WTC11 (cell line): Measurements from ENCODE around the gene DNAJB12. TPM values are rescaled to one million over a fixed set of nuclear protein-coding genes. Genes with fewer than 3 reads are reported as not detected.

Experiments used
- ATAC-seq: fragments of 200-7000 bp; cut with Tn5 transposase; 2 replicates; pipeline ENCODE4 v1.10.0; 2021; ENCODE audit warnings: mild to moderate bottlenecking, moderate library complexity
- CTCF ChIA-PET: fragments of 300-600 bp; sonication (Branson Sonifier 250); formaldehyde crosslinking; loops from one replicate; lab custom pipeline; 2021; ENCODE audit warnings: antibody characterized with exemption; lab: Charles Lee
- POLR2A ChIA-PET: fragments of 350-600 bp; sonication (Branson Sonifier 250); formaldehyde crosslinking; loops from one replicate; lab custom pipeline; 2021; ENCODE audit warnings: antibody characterized with exemption; lab: Charles Lee
- DNase-seq: peaks from one replicate; pipeline ENCODE4 v3.0.0; 2021; ENCODE audit warnings: low spot score
- H3K27ac Mint-ChIP-seq: 2 replicates; pipeline ENCODE4 v1.8.0; 2021; ENCODE audit warnings: mixed read lengths
- H3K27me3 Mint-ChIP-seq: 2 replicates; pipeline ENCODE4 v1.8.0; 2021; ENCODE audit warnings: low read depth, mild to moderate bottlenecking, moderate library complexity, mixed read lengths
- H3K36me3 Mint-ChIP-seq: 2 replicates; pipeline ENCODE4 v1.8.0; 2021; ENCODE audit warnings: mixed read lengths
- H3K4me1 Mint-ChIP-seq: 2 replicates; pipeline ENCODE4 v1.8.0; 2022; ENCODE audit warnings: mixed read lengths
- H3K4me3 Mint-ChIP-seq: 2 replicates; pipeline ENCODE4 v1.8.0; 2021; ENCODE audit warnings: mild to moderate bottlenecking, moderate library complexity, mixed read lengths
- H3K9me3 Mint-ChIP-seq: 2 replicates; pipeline ENCODE4 v1.8.0; 2021; ENCODE audit warnings: mixed read lengths
- ATF1 ChIP-seq: sonication (generic); formaldehyde crosslinking; IDR thresholded peaks from 2 replicates; pipeline ENCODE4 v1.8.1; 2023; ENCODE audit warnings: mild to moderate bottlenecking, moderate library complexity, missing genetic modification reagents
- ATF2 ChIP-seq: sonication (generic); formaldehyde crosslinking; IDR thresholded peaks from 2 replicates; pipeline ENCODE4 v1.8.1; 2022; ENCODE audit warnings: low read depth, missing genetic modification reagents, borderline replicate concordance
- ATF3 ChIP-seq: sonication (generic); formaldehyde crosslinking; conservative IDR thresholded peaks from 2 replicates; pipeline ENCODE4 v1.8.1; 2022; ENCODE audit warnings: mild to moderate bottlenecking, missing genetic modification reagents
- ATF6 ChIP-seq: sonication (generic); formaldehyde crosslinking; IDR thresholded peaks from 2 replicates; pipeline ENCODE4 v1.8.1; 2023; ENCODE audit warnings: mild to moderate bottlenecking, missing genetic modification reagents
- CBFB ChIP-seq: sonication (generic); formaldehyde crosslinking; IDR thresholded peaks from 2 replicates; pipeline ENCODE4 v1.8.1; 2022; ENCODE audit warnings: mild to moderate bottlenecking, low read depth, missing genetic modification reagents
- CREB1 ChIP-seq: sonication (generic); formaldehyde crosslinking; IDR thresholded peaks from 2 replicates; pipeline ENCODE4 v1.8.0; 2023; ENCODE audit warnings: mild to moderate bottlenecking, missing genetic modification reagents
- E2F1 ChIP-seq: sonication (generic); formaldehyde crosslinking; IDR thresholded peaks from 2 replicates; pipeline ENCODE4 v1.8.0; 2022; ENCODE audit warnings: mild to moderate bottlenecking, missing genetic modification reagents
- E2F5 ChIP-seq: sonication (generic); formaldehyde crosslinking; IDR thresholded peaks from 2 replicates; pipeline ENCODE4 v1.8.1; 2022; ENCODE audit warnings: mild to moderate bottlenecking, moderate library complexity, missing genetic modification reagents
- GABPB1 ChIP-seq: sonication (generic); formaldehyde crosslinking; IDR thresholded peaks from 2 replicates; pipeline ENCODE4 v1.8.1; 2023; ENCODE audit warnings: mild to moderate bottlenecking, missing genetic modification reagents
- GTF2I ChIP-seq: fragments of 250-450 bp; sonication (Bioruptor Pico); conservative IDR thresholded peaks from 2 replicates; pipeline ENCODE4 v1.4.0; 2021; ENCODE audit warnings: mild to moderate bottlenecking
- JAZF1 ChIP-seq: fragments of 250-450 bp; sonication (Bioruptor Pico); IDR thresholded peaks from 2 replicates; pipeline ENCODE4 v1.9.0; 2021; ENCODE audit warnings: moderate library complexity, mild to moderate bottlenecking, inconsistent platforms
- JUN ChIP-seq: sonication (generic); formaldehyde crosslinking; IDR thresholded peaks from 2 replicates; pipeline ENCODE4 v1.8.0; 2023; ENCODE audit warnings: mild to moderate bottlenecking, missing genetic modification reagents
- NFATC4 ChIP-seq: fragments of 250-450 bp; sonication (Bioruptor Pico); IDR thresholded peaks from 2 replicates; pipeline ENCODE4 v1.9.0; 2021; ENCODE audit warnings: mild to moderate bottlenecking
- NFE2L1 ChIP-seq: sonication (generic); formaldehyde crosslinking; IDR thresholded peaks from 2 replicates; pipeline ENCODE4 v1.8.1; 2023; ENCODE audit warnings: missing genetic modification reagents
- NFYB ChIP-seq: sonication (generic); formaldehyde crosslinking; conservative IDR thresholded peaks from 2 replicates; pipeline ENCODE4 v1.8.0; 2022; ENCODE audit warnings: low read depth, missing genetic modification reagents
- OVOL2 ChIP-seq: fragments of 250-450 bp; sonication (Bioruptor Pico); IDR thresholded peaks from 2 replicates; pipeline ENCODE4 v1.9.0; 2021; ENCODE audit warnings: mild to moderate bottlenecking, borderline replicate concordance
- PRRX2 ChIP-seq: fragments of 250-450 bp; sonication (Bioruptor Pico); IDR thresholded peaks from 2 replicates; pipeline ENCODE4 v1.8.0; 2021; ENCODE audit warnings: mild to moderate bottlenecking
- RORB ChIP-seq: fragments of 250-450 bp; sonication (Bioruptor Pico); IDR thresholded peaks from 2 replicates; pipeline ENCODE4 v1.9.0; 2021; ENCODE audit warnings: mild to moderate bottlenecking
- TEAD4 ChIP-seq: sonication (generic); formaldehyde crosslinking; IDR thresholded peaks from 2 replicates; pipeline ENCODE4 v1.8.0; 2022; ENCODE audit warnings: mild to moderate bottlenecking, missing genetic modification reagents
- ZMAT4 ChIP-seq: fragments of 250-450 bp; sonication (Bioruptor Pico); IDR thresholded peaks from 2 replicates; pipeline ENCODE4 v1.9.0; 2021; ENCODE audit warnings: mild to moderate bottlenecking
- ZNF138 ChIP-seq: sonication (generic); formaldehyde crosslinking; conservative IDR thresholded peaks from 2 replicates; pipeline ENCODE4 v1.8.1; 2022; ENCODE audit warnings: mild to moderate bottlenecking, moderate library complexity, missing genetic modification reagents
- ZNF232 ChIP-seq: sonication (generic); formaldehyde crosslinking; IDR thresholded peaks from 2 replicates; pipeline ENCODE4 v1.8.0; 2022; ENCODE audit warnings: mild to moderate bottlenecking, missing genetic modification reagents
- ZNF263 ChIP-seq: sonication (generic); formaldehyde crosslinking; IDR thresholded peaks from 2 replicates; pipeline ENCODE4 v1.8.1; 2022; ENCODE audit warnings: low read depth, mild to moderate bottlenecking, moderate library complexity, missing genetic modification reagents
- ZNF317 ChIP-seq: sonication (generic); formaldehyde crosslinking; IDR thresholded peaks from 2 replicates; pipeline ENCODE4 v1.8.1; 2023; ENCODE audit warnings: low read depth, mild to moderate bottlenecking, moderate library complexity, missing genetic modification reagents, borderline replicate concordance
- ZNF396 ChIP-seq: fragments of 250-450 bp; sonication (Bioruptor Pico); IDR thresholded peaks from 2 replicates; pipeline ENCODE4 v1.8.0; 2021; ENCODE audit warnings: mild to moderate bottlenecking, moderate library complexity, borderline replicate concordance
- ZNF512 ChIP-seq: sonication (generic); formaldehyde crosslinking; IDR thresholded peaks from 2 replicates; pipeline ENCODE4 v1.8.1; 2022; ENCODE audit warnings: missing genetic modification reagents, borderline replicate concordance
- total RNA-seq: library from RNA; stranded (reverse); gene quantifications from 3 replicates; pipeline ENCODE4 v1.2.3, GENCODE V29; 2021

DNAJB12 gene
- total RNA-seq, 1 experiment from 2014 or later = 21.6 TPM

- no peak for TF ChIP-seq ATF6 (CRISPR knock-in tag)
Measured at GRCh38 chr10:72370201-72370722, 15.5 kb upstream of the DNAJB12 start (continued).

GRCh38 chr10:72367301-72367960 is 12.7 kb upstream of the DNAJB12 start:
- Mint-ChIP-seq H3K4me1 (no peaks in the 10 kb centered on the region), H3K27me3 (no peaks in the 10 kb centered on the region), H3K36me3 (no peaks in the 10 kb centered on the region), H3K27ac (no peak overlapping the region), H3K4me3 (no peak overlapping the region), H3K9me3 (no peaks in the 10 kb centered on the region)
- POLR2A ChIA-PET = no interaction called here
- CTCF ChIA-PET = interaction anchor here (1.5 kb wide), 1 partner anchor 8 kb away, joined by 4 read pairs; no protein-coding TSS in a partner anchor
- TF ChIP-seq ZNF138 (CRISPR knock-in tag) = no peak
- no peak for TF ChIP-seq CREB1
- TF ChIP-seq E2F5 (CRISPR knock-in tag) = no peak
- no peak for TF ChIP-seq JAZF1
- no peak for TF ChIP-seq ZNF263 (CRISPR knock-in tag)
- no peak for TF ChIP-seq E2F1 (CRISPR knock-in tag)
- TF ChIP-seq OVOL2 (CRISPR knock-in tag) = no peak
- TF ChIP-seq ZNF396 (CRISPR knock-in tag) = no peak
- no peak for TF ChIP-seq NFATC4
- TF ChIP-seq ATF3 (CRISPR knock-in tag) = no peak
- no peak for TF ChIP-seq ATF1 (CRISPR knock-in tag)
- TF ChIP-seq RORB (CRISPR knock-in tag) = no peak
- TF ChIP-seq ZNF317 = no peak
- TF ChIP-seq PRRX2 (CRISPR knock-in tag) = no peak
- no peak for TF ChIP-seq CBFB (CRISPR knock-in tag)
- no peak for TF ChIP-seq TEAD4 (CRISPR knock-in tag)
- TF ChIP-seq NFYB (CRISPR knock-in tag) = no peak
- TF ChIP-seq JUN (CRISPR knock-in tag) = no peak
- no peak for ATAC-seq
- no peak for DNase-seq

- POLR2A ChIA-PET = interaction anchor here (0.5 to 1.5 kb wide), 3 partner anchors 10 to 755 kb away, joined by 3 to 4 read pairs (median 3); partner anchors contain the start of gene DNAJB12
- no peaks in the 10 kb centered on the region for H3K36me3 Mint-ChIP-seq
- ATAC-seq = no peak
- no peaks in the 10 kb centered on the region for H3K9me3 Mint-ChIP-seq
- no peaks in the 10 kb centered on the region; the same call in 1 of the 2 replicates for H3K27me3 Mint-ChIP-seq
- H3K4me1 Mint-ChIP-seq = no peaks in the 10 kb centered on the region
- no peak for DNase-seq
- CTCF ChIA-PET = interaction anchor here (0.7 to 2.9 kb wide), 16 partner anchors 9 to 696 kb away, joined by 3 to 38 read pairs (median 5); partner anchors contain the start of genes DNAJB12, MCU and MICU1
- H3K4me3 Mint-ChIP-seq = no peak overlapping the region
- H3K27ac Mint-ChIP-seq = peak overlapping the region; percentile 40; the same call in 1 of the 2 replicates
- TF ChIP-seq GTF2I = no peak
- no peak for TF ChIP-seq ZNF512 (CRISPR knock-in tag)
- TF ChIP-seq ZMAT4 = no peak
- no peak for TF ChIP-seq NFYB (CRISPR knock-in tag)
- TF ChIP-seq NFE2L1 = no peak
- TF ChIP-seq ATF2 (CRISPR knock-in tag) = no peak
- no peak for TF ChIP-seq GABPB1 (CRISPR knock-in tag)
- no peak for TF ChIP-seq ZNF232 (CRISPR knock-in tag)
Measured at GRCh38 chr10:72365106-72365895, 10.6 kb upstream of the DNAJB12 start.
